PC-3 (cell line): Measurements from ENCODE around the gene PRR12.

Source experiments
- EZH2 ChIP-seq: fragments of 300-600 bp; sonication (generic); IDR thresholded peaks from one replicate; pipeline ENCODE4 v1.6.1; 2017; ENCODE audit warnings: antibody characterized with exemption, mild to moderate bottlenecking, low read length; ENCODE audit not compliant: unreplicated experiment
- EZH2phosphoT487 ChIP-seq: fragments of 300-600 bp; sonication (generic); IDR thresholded peaks from 2 replicates; pipeline ENCODE4 v1.6.1; 2018; ENCODE audit warnings: mild to moderate bottlenecking, antibody characterized with exemption, low read length, borderline replicate concordance
- TF ChIP-seq, protein P1 (sequence below): fragments of 300-600 bp; sonication (generic); conservative IDR thresholded peaks from 2 replicates; pipeline ENCODE4 v1.5.1; 2017; ENCODE audit warnings: antibody characterized with exemption, low read depth, mild to moderate bottlenecking, low read length

GRCh38 chr19:49636233-49636932, 45.4 kb downstream of the PRR12 start:
- TF ChIP-seq EZH2phosphoT487 (no peak), EZH2 (no peak)
- TF ChIP-seq, protein P1, sequence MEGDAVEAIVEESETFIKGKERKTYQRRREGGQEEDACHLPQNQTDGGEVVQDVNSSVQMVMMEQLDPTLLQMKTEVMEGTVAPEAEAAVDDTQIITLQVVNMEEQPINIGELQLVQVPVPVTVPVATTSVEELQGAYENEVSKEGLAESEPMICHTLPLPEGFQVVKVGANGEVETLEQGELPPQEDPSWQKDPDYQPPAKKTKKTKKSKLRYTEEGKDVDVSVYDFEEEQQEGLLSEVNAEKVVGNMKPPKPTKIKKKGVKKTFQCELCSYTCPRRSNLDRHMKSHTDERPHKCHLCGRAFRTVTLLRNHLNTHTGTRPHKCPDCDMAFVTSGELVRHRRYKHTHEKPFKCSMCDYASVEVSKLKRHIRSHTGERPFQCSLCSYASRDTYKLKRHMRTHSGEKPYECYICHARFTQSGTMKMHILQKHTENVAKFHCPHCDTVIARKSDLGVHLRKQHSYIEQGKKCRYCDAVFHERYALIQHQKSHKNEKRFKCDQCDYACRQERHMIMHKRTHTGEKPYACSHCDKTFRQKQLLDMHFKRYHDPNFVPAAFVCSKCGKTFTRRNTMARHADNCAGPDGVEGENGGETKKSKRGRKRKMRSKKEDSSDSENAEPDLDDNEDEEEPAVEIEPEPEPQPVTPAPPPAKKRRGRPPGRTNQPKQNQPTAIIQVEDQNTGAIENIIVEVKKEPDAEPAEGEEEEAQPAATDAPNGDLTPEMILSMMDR = no peak
